ENCODE data around the gene SMG1.
A peak's percentile ranks its signal among the peaks of the same experiment; 100 is the strongest.
"Not testable (repeated sequence)": the region's sequence is repeated elsewhere in the genome, so short reads cannot be mapped to it uniquely, and the experiment has no call there.

The SMG1 gene

GRCh38 chr16:18796377-18796776 lies 129.8 kb downstream of the SMG1 start:
- DNase-seq, result no peak

GRCh38 chr16:18792836-18793433 lies 133.3 kb downstream of the SMG1 start:
- DNase-seq, result no peak

- DNase-seq, result peak; percentile 94
These were observed 136.1 kb downstream of the SMG1 start, which contains the start of gene RPS15A for GRCh38 chr16:18789850-18790706. Gene RPS15A, minus strand, starts transcription at chr16:18790334. Its CDS starts 1,221 bp downstream, at chr16:18789113.

- DNase-seq, result no peak
These were observed 136.7 kb downstream of the SMG1 start for GRCh38 chr16:18789515-18789849.

- peak; percentile 65 for DNase-seq
These were observed 137.2 kb downstream of the SMG1 start for GRCh38 chr16:18788828-18789514.

GRCh38 chr16:18784917-18785623 lies 141.1 kb downstream of the SMG1 start:
- no peak for DNase-seq

GRCh38 chr16:18783430-18784341 lies 142.5 kb downstream of the SMG1 start:
- no peak for DNase-seq

GRCh38 chr16:18782697-18783429 lies 143.3 kb downstream of the SMG1 start:
- DNase-seq, result no peak

GRCh38 chr16:18781232-18781631 lies 145.0 kb downstream of the SMG1 start:
- not testable (repeated sequence) for DNase-seq

- not testable (repeated sequence) for DNase-seq
These were observed 145.7 kb downstream of the SMG1 start for GRCh38 chr16:18780460-18781026.

- DNase-seq, result not testable (repeated sequence)
These were observed 148.5 kb downstream of the SMG1 start for GRCh38 chr16:18777664-18778063.

- not testable (repeated sequence) for DNase-seq
These were observed 149.9 kb downstream of the SMG1 start for GRCh38 chr16:18776334-18776733.

GRCh38 chr16:18774651-18775050 lies 151.6 kb downstream of the SMG1 start:
- not testable (repeated sequence) for DNase-seq

- not testable (repeated sequence) for DNase-seq
These were observed 154.0 kb downstream of the SMG1 start for GRCh38 chr16:18772171-18772570.

GRCh38 chr16:18770336-18770962 lies 155.8 kb downstream of the SMG1 start:
- not testable (repeated sequence) for DNase-seq

GRCh38 chr16:18767217-18767616 lies 159.0 kb downstream of the SMG1 start:
- DNase-seq, result not testable (repeated sequence)

- DNase-seq, result not testable (repeated sequence)
These were observed 163.5 kb downstream of the SMG1 start for GRCh38 chr16:18762713-18763112.

- DNase-seq, result peak; percentile 13
These were observed 166.3 kb downstream of the SMG1 start for GRCh38 chr16:18759598-18760520.
